Measurements from ENCODE around the gene NECTIN1. TPM values are rescaled to one million over a fixed set of nuclear protein-coding genes. Genes with fewer than 3 reads are reported as not detected.

The NECTIN1 gene
- total and polyA plus RNA-seq, 2 donors (not counting 3 experiments of a cell fraction or from before 2014, with no cell fraction given) = 10.8 to 23.6 TPM

DNA sequence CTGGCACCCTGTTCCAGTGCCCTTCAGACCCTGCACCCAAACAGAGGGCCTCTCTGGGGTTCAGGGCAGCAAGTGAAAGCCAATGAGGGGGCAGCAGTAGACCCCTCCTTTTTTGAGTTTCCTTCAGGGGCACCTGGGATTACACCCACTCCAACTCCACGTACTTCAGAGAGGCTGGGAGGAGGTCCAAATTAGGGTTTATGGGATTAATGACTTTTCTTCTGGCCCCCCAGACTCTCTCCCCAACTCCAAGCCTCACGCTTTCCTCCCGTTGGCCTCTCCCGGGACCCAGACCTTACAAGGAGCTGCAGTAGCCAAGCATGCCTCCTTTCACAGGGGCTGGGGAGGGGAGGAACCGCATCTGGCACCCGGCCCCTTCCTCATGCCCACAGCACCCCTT is 101.7 kb downstream of the NECTIN1 start:
- BruUV-seq (replicated peaks) = no TSS peak
- Histone ChIP-seq H2AFZ (ENCODE audit: low read depth, low read length) (no peak overlapping the region), H3K4me2 (ENCODE audit: insufficient read depth, low read length) (no peak overlapping the region), H3K79me2 (ENCODE audit: control insufficient read depth, insufficient read depth, low read length) (no peaks in the 10 kb centered on the region), H3K9ac (replicated peaks; ENCODE audit: extremely low read depth, insufficient read depth, low read length) (no peak overlapping the region), H3K9me1 (replicated peaks; ENCODE audit: control insufficient read depth, extremely low read depth, insufficient read depth, low read length) (no peaks in the 10 kb centered on the region), H3K27ac (ENCODE audit: insufficient read depth, low read depth, low read length) (no peak overlapping the region), H3K4me3 (replicated peaks in 1 of 3; ENCODE audit: insufficient read depth in 1 of 3, low read depth in 1 of 3, low read length in 3 of 3) (no peak overlapping the region), H4K20me1 (replicated peaks; ENCODE audit: control insufficient read depth, extremely low read depth, insufficient read depth, low read length) (no peaks in the 10 kb centered on the region), H3K9me3 (replicated peaks; ENCODE audit: control insufficient read depth, insufficient read depth, low read length) (no peaks in the 10 kb centered on the region), H3K36me3 (ENCODE audit: control insufficient read depth in 2 of 2, extremely low read depth in 1 of 2, insufficient read depth in 2 of 2, low read length in 2 of 2) (no peaks in the 10 kb centered on the region), H3K4me1 (ENCODE audit: control insufficient read depth, extremely low read depth, insufficient read depth, low read length) (no peaks in the 10 kb centered on the region), H3K27me3 (ENCODE audit: control insufficient read depth in 2 of 2, insufficient read depth in 2 of 2, low read length in 2 of 2) (peaks cover 0 to 3% of the 10 kb centered on the region in 2 experiments)
- FAIRE-seq = no peak
- DNase-seq (ENCODE audit: low read depth, low spot score) = no peak
- dilution Hi-C loops (cut with MboI; ENCODE audit: extremely low pct_ligation_motif_present, low sequenced_read_pairs) = no loop called here
- CTCF ChIA-PET = interaction anchor here (0.8 kb wide), 1 partner anchor 10 kb away, joined by 4 read pairs; no protein-coding TSS in a partner anchor
- intact Hi-C loops (cut with micrococcal nuclease) = no loop called here
- TF ChIP-seq POLR2AphosphoS5 (IDR thresholded peaks at IDR 0.05; ENCODE audit: insufficient read depth, low read depth, low read length) = no peak
- POLR2A ChIA-PET = no interaction called here

DNA sequence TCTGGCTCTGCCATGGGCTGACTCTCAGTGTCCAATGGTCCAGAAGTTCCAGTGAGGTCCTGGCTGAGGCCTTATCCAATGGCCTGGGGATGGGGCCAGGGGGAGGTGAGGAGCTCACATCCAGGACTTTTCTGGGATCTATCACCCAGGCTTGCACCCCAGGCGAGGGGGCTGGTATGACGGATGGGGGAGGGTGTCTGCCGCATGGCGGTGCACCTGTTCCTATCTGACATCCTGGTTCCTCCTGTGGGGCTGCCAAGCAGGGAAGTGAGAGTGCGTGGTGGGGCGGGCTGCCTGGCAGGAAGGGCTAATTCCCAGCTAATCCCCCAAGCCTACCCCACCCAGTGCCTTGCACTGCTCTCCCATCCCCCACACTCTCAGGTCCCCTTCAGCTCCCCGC is 102.1 kb downstream of the NECTIN1 start:
- TF ChIP-seq, protein P1, sequence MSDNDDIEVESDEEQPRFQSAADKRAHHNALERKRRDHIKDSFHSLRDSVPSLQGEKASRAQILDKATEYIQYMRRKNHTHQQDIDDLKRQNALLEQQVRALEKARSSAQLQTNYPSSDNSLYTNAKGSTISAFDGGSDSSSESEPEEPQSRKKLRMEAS (IDR thresholded peaks at IDR 0.05; ENCODE audit: insufficient read depth, insufficient read length) = no peak
- TF ChIP-seq POLR2AphosphoS5 (IDR thresholded peaks at IDR 0.05; ENCODE audit: insufficient read depth, low read depth, low read length) = no peak
- TF ChIP-seq EZH2 (IDR thresholded peaks at IDR 0.05; ENCODE audit: borderline replicate concordance, low read depth, low read length, severe bottlenecking) = no peak
- no peak for TF ChIP-seq GATA2 (IDR thresholded peaks at IDR 0.05; ENCODE audit: insufficient read depth, insufficient read length, low read depth, low read length)
- TF ChIP-seq MYC (IDR thresholded peaks at IDR 0.05; ENCODE audit: low read depth, low read length) = no peak
- TF ChIP-seq, protein P2, sequence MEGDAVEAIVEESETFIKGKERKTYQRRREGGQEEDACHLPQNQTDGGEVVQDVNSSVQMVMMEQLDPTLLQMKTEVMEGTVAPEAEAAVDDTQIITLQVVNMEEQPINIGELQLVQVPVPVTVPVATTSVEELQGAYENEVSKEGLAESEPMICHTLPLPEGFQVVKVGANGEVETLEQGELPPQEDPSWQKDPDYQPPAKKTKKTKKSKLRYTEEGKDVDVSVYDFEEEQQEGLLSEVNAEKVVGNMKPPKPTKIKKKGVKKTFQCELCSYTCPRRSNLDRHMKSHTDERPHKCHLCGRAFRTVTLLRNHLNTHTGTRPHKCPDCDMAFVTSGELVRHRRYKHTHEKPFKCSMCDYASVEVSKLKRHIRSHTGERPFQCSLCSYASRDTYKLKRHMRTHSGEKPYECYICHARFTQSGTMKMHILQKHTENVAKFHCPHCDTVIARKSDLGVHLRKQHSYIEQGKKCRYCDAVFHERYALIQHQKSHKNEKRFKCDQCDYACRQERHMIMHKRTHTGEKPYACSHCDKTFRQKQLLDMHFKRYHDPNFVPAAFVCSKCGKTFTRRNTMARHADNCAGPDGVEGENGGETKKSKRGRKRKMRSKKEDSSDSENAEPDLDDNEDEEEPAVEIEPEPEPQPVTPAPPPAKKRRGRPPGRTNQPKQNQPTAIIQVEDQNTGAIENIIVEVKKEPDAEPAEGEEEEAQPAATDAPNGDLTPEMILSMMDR (IDR thresholded peaks at IDR 0.05; ENCODE audit: extremely low read depth in 1 of 2, insufficient read depth in 1 of 2, low read depth in 1 of 2, low read length in 2 of 2) = no peak
- TF ChIP-seq FOS (IDR thresholded peaks at IDR 0.05; ENCODE audit: borderline replicate concordance, insufficient read depth, low read length) = no peak
- TF ChIP-seq POLR2A (IDR thresholded peaks at IDR 0.05; ENCODE audit: low read depth, low read length) = no peak
- TF ChIP-seq JUN (IDR thresholded peaks at IDR 0.05; ENCODE audit: borderline replicate concordance, insufficient read depth, insufficient read length, low read depth) = no peak
- no peak overlapping the region for H3K4me2 ChIP-seq (ENCODE audit: insufficient read depth, low read length)
- CTCF ChIA-PET = interaction anchor here (0.8 kb wide), 1 partner anchor 11 kb away, joined by 4 read pairs; no protein-coding TSS in a partner anchor
- no peak overlapping the region for H3K9ac ChIP-seq (replicated peaks; ENCODE audit: extremely low read depth, insufficient read depth, low read length)
- H3K4me1 ChIP-seq (ENCODE audit: control insufficient read depth, extremely low read depth, insufficient read depth, low read length) = no peaks in the 10 kb centered on the region
- H2AFZ ChIP-seq (ENCODE audit: low read depth, low read length) = no peak overlapping the region
- POLR2A ChIA-PET = no interaction called here
- no peak overlapping the region for H3K27ac ChIP-seq (ENCODE audit: insufficient read depth, low read depth, low read length)
- H4K20me1 ChIP-seq (replicated peaks; ENCODE audit: control insufficient read depth, extremely low read depth, insufficient read depth, low read length) = no peaks in the 10 kb centered on the region
- H3K27me3 ChIP-seq (ENCODE audit: control insufficient read depth in 2 of 2, insufficient read depth in 2 of 2, low read length in 2 of 2) = peaks cover 0 to 3% of the 10 kb centered on the region in 2 experiments
- no peaks in the 10 kb centered on the region for H3K79me2 ChIP-seq (ENCODE audit: control insufficient read depth, insufficient read depth, low read length)
- intact Hi-C loops (cut with micrococcal nuclease) (no loop called here), dilution Hi-C loops (cut with MboI; ENCODE audit: extremely low pct_ligation_motif_present, low sequenced_read_pairs) (no loop called here)
- DNase-seq (ENCODE audit: low read depth, low spot score) (no peak), FAIRE-seq (no peak)
- no TSS peak for BruUV-seq (replicated peaks)
- no peak overlapping the region for H3K4me3 ChIP-seq (replicated peaks in 1 of 3; ENCODE audit: insufficient read depth in 1 of 3, low read depth in 1 of 3, low read length in 3 of 3)
- no peaks in the 10 kb centered on the region for H3K36me3 ChIP-seq (ENCODE audit: control insufficient read depth in 2 of 2, extremely low read depth in 1 of 2, insufficient read depth in 2 of 2, low read length in 2 of 2)
- no peaks in the 10 kb centered on the region for H3K9me1 ChIP-seq (replicated peaks; ENCODE audit: control insufficient read depth, extremely low read depth, insufficient read depth, low read length)
- no peaks in the 10 kb centered on the region for H3K9me3 ChIP-seq (replicated peaks; ENCODE audit: control insufficient read depth, insufficient read depth, low read length)

All from endothelial cell of umbilical vein (primary cell).